Right cardiac atrium (tissue), 5 donors: ENCODE measurements around the gene DZIP1L. TPM values are rescaled to one million over a fixed set of nuclear protein-coding genes. Genes with fewer than 3 reads are reported as not detected.

Source experiments
- ATAC-seq, 2 donors: fragments of 200-7000 bp; cut with Tn5 transposase; one replicate each; pipeline versions ENCODE4 v1.8.0 to v1.9.1; 2020; ENCODE audit warnings: moderate library complexity in 2 of 2, mild to moderate bottlenecking in 1 of 2
- DNase-seq, 3 donors: peaks; one replicate each; pipeline ENCODE4 v3.0.0-alpha.2; 2020
- H3K27ac ChIP-seq: one replicate; pipeline ENCODE4 v1.5.1; 2013; ENCODE audit warnings: mild to moderate bottlenecking, low read length, control low read depth, moderate library complexity
- H3K27me3 ChIP-seq: one replicate; pipeline ENCODE4 v1.6.1; 2013; ENCODE audit not compliant: control insufficient read depth, insufficient read depth
- H3K4me1 ChIP-seq: one replicate; pipeline ENCODE4 v1.6.1; 2013; ENCODE audit warnings: low read length; ENCODE audit not compliant: control insufficient read depth, insufficient read depth
- H3K4me3 ChIP-seq: one replicate; pipeline ENCODE4 v1.5.1; 2013; ENCODE audit warnings: low read length, control low read depth
- H3K9me3 ChIP-seq: one replicate; pipeline ENCODE4 v1.6.1; 2013; ENCODE audit warnings: low read length; ENCODE audit not compliant: control insufficient read depth
- WGBS: extraction: QIAGEN DNeasy Blood & Tissue Kit; methylation state at CpG from one replicate; pipeline ENCODE4 v1.1.7; 2013; 5-methylcytosine and 5-hydroxymethylcytosine counted together
- intact Hi-C, 4 donors: fragments of 100-400 bp; cut with DNase I; formaldehyde crosslinking; loops; one replicate each; pipeline versions ENCODE4 v1.11.0 to v1.14.0; 2022 to 2023
- polyA plus RNA-seq: library from polyadenylated mRNA; stranded (reverse); fragments of 200-250 nt; gene quantifications from one replicate; pipeline ENCODE4 v1.2.3, GENCODE V29; 2013
- total RNA-seq, 4 donors: library from RNA; stranded (reverse); fragmentation: NEBNext Ultra II Directional; extraction: Animal tissue kit (Norgen Biotek cat#: 25700); gene quantifications; one replicate each; pipeline ENCODE4 v1.2.1, GENCODE V29; 2021
- donor health status: healthy with polysubstance abuse.
- donor health status: DM: no; HTN: yes; CAD: no.
- donor health status: DM: no; HTN: no; CAD: no.
- donor health status: DM: no; HTN: yes; CAD: no; lungs with severe emphysema.
- donor health status: DM: yes; HTN: yes; CAD: no.

Gene DZIP1L
- total and polyA plus RNA-seq, 5 donors = 2.6 to 6.2 (median 3.8) TPM

- Histone ChIP-seq H3K27me3 (no peaks in the 10 kb centered on the region), H3K27ac (no peak overlapping the region), H3K9me3 (no peaks in the 10 kb centered on the region), H3K4me1 (no peaks in the 10 kb centered on the region), H3K4me3 (no peak overlapping the region)
- intact Hi-C loops = no loop called here
- ATAC-seq = no peak
- no peak for DNase-seq
- WGBS = 60% methylated on average over 5 of the region's 5 CpGs
These were observed 67.7 kb downstream of the DZIP1L start for GRCh38 chr3:138047596-138048158.

- no peak for DNase-seq
- intact Hi-C loops = no loop called here
- WGBS = 63% methylated on average over 3 of the region's 3 CpGs
- Histone ChIP-seq H3K9me3 (no peaks in the 10 kb centered on the region), H3K4me3 (no peak overlapping the region), H3K27ac (no peak overlapping the region), H3K4me1 (no peaks in the 10 kb centered on the region), H3K27me3 (no peaks in the 10 kb centered on the region)
- ATAC-seq = no peak
These were observed 68.5 kb downstream of the DZIP1L start for GRCh38 chr3:138046955-138047354.

GRCh38 chr3:138046085-138046484 is 69.3 kb downstream of the DZIP1L start:
- WGBS = 69% methylated on average over 3 of the region's 3 CpGs
- DNase-seq = no peak
- H3K4me3 ChIP-seq = no peak overlapping the region

GRCh38 chr3:138043266-138044029 is 72.0 kb downstream of the DZIP1L start:
- ATAC-seq (no peak), DNase-seq (no peak)
- H3K4me1 ChIP-seq = no peaks in the 10 kb centered on the region
- no peaks in the 10 kb centered on the region for H3K27me3 ChIP-seq
- 57% methylated on average over 3 of the region's 3 CpGs for WGBS
- no peak overlapping the region for H3K27ac ChIP-seq
- intact Hi-C loops = no loop called here
- no peaks in the 10 kb centered on the region for H3K9me3 ChIP-seq
- no peak overlapping the region for H3K4me3 ChIP-seq

More at GRCh38 chr3:138046085-138046484, 69.3 kb downstream of the DZIP1L start:
- H3K9me3 ChIP-seq = no peaks in the 10 kb centered on the region
- H3K27ac ChIP-seq = no peak overlapping the region
- intact Hi-C loops = no loop called here
- H3K4me1 ChIP-seq = no peaks in the 10 kb centered on the region
- ATAC-seq = peak in 1 of 2 donors; percentile 45
- H3K27me3 ChIP-seq = no peaks in the 10 kb centered on the region

- no peak overlapping the region for H3K4me3 ChIP-seq
- DNase-seq (no peak), ATAC-seq (no peak)
- intact Hi-C loops = no loop called here
- 85% methylated on average over 2 of the region's 2 CpGs for WGBS
- no peaks in the 10 kb centered on the region for H3K27me3 ChIP-seq
- no peak overlapping the region for H3K27ac ChIP-seq
- H3K4me1 ChIP-seq = no peaks in the 10 kb centered on the region
- H3K9me3 ChIP-seq = no peaks in the 10 kb centered on the region
These were observed 73.4 kb downstream of the DZIP1L start for GRCh38 chr3:138042043-138042442.

DNA sequence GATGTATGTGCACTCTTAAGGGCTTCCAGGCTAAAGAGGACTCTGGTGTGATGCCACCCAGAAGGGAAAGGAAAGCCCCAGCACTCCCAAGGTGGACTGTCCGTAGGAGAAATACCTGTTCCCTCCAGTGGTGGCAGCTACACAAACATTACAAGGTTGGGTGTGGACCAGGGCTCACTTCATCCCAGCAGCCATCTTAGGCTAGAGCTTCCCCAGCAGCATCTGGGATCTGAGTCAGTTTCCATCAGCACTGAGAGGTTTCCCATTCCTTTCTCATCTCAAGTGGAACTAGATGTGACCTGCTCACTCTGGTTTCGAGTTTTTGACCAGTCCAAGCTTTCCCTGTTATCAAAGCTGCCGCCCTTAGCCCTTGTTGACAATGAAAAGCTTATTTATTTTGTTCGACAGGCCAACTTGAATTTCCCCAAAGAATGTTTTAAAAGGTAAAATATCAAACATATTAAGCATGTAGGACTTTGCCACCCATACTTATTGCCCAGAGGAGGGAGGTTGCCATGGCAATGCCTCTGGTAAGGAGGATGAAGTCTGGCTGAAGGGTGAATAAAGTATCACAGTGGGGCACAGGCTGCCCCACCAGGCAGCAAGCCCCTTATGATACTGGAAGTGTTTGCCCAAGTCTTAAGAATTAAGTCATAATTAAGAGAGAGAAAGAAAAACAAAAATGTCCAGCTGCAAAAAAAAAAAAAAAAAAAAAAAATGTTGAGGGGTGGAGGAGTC is 76.5 kb downstream of the DZIP1L start:
- WGBS = 82% methylated on average over 4 of the region's 4 CpGs
- DNase-seq (no peak), ATAC-seq (no peak)
- H3K27me3 ChIP-seq = no peaks in the 10 kb centered on the region
- no peaks in the 10 kb centered on the region for H3K9me3 ChIP-seq
- H3K27ac ChIP-seq = no peak overlapping the region
- intact Hi-C loops = no loop called here
- no peak overlapping the region for H3K4me3 ChIP-seq
- H3K4me1 ChIP-seq = no peaks in the 10 kb centered on the region

- intact Hi-C loops = no loop called here
- H3K9me3 ChIP-seq = no peaks in the 10 kb centered on the region
- DNase-seq (no peak), ATAC-seq (no peak)
- H3K4me1 ChIP-seq = no peaks in the 10 kb centered on the region
- no peak overlapping the region for H3K4me3 ChIP-seq
- WGBS = 77% methylated on average over 3 of the region's 3 CpGs
- no peak overlapping the region for H3K27ac ChIP-seq
- no peaks in the 10 kb centered on the region for H3K27me3 ChIP-seq
These were observed 78.8 kb downstream of the DZIP1L start for GRCh38 chr3:138036572-138036971.

DNA sequence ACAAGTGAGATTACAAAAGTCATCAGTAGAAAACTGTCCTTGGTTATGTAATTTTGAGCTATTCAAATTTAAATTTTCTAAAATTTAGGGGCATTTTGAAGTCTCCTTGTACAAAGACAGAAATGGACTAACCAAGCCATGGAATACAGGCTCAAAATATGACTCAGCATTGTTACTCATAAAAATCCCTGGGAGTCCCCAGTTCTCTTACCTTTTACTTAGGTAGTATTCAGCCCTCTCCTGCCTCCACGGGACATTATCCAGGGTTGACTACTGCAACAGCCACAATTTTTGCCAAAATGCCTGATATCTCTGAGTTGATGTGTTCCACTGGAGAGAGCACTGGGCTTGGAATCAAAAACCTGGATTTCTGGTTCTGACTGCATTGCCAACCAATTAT is 80.5 kb downstream of the DZIP1L start:
- intact Hi-C loops = no loop called here

GRCh38 chr3:138033202-138033691 is 82.2 kb downstream of the DZIP1L start:
- Histone ChIP-seq H3K27ac (no peak overlapping the region), H3K9me3 (no peaks in the 10 kb centered on the region), H3K4me3 (no peak overlapping the region), H3K4me1 (no peaks in the 10 kb centered on the region), H3K27me3 (no peaks in the 10 kb centered on the region)
- intact Hi-C loops = no loop called here
- DNase-seq = no peak
- 97% methylated on average over 2 of the region's 2 CpGs for WGBS
- no peak for ATAC-seq

More for the DNA sequence above, 80.5 kb downstream of the DZIP1L start:
- Histone ChIP-seq H3K27ac (no peak overlapping the region), H3K9me3 (no peaks in the 10 kb centered on the region), H3K4me3 (no peak overlapping the region), H3K27me3 (no peaks in the 10 kb centered on the region), H3K4me1 (no peaks in the 10 kb centered on the region)
- DNase-seq = no peak
- 96% methylated on average over 1 of the region's 1 CpG for WGBS
- no peak for ATAC-seq

- no peak for ATAC-seq
These were observed 82.8 kb downstream of the DZIP1L start for GRCh38 chr3:138032567-138032966.

DNA sequence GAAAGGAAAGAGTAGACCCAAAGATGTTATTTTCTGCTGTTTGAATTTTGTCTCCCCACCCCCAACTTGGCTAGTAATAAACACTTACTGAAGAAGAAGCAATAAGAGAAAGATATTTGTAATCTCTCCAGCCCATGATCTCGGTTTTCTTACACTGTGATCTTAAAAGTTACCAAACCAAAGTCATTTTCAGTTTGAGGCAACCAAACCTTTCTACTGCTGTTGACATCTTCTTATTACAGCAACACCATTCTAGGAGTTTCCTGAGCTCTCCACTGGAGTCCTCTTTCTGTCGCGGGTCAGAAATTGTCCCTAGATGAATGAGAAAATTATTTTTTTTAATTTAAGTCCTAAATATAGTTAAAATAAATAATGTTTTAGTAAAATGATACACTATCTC is 83.9 kb downstream of the DZIP1L start:
- Histone ChIP-seq H3K27ac (no peak overlapping the region), H3K4me1 (no peaks in the 10 kb centered on the region), H3K9me3 (no peaks in the 10 kb centered on the region), H3K4me3 (no peak overlapping the region), H3K27me3 (no peaks in the 10 kb centered on the region)
- no peak for DNase-seq
- intact Hi-C loops = no loop called here
- 79% methylated on average over 3 of the region's 3 CpGs for WGBS
- no peak for ATAC-seq

More at GRCh38 chr3:138032567-138032966, 82.8 kb downstream of the DZIP1L start:
- intact Hi-C loops = no loop called here
- 92% methylated on average over 3 of the region's 3 CpGs for WGBS
- H3K9me3 ChIP-seq = no peaks in the 10 kb centered on the region
- no peaks in the 10 kb centered on the region for H3K27me3 ChIP-seq
- DNase-seq = no peak
- no peak overlapping the region for H3K27ac ChIP-seq
- H3K4me1 ChIP-seq = no peaks in the 10 kb centered on the region
- no peak overlapping the region for H3K4me3 ChIP-seq
